ENCODE data around the gene STAG1. TPM values are rescaled to one million over a fixed set of nuclear protein-coding genes. Genes with fewer than 3 reads are reported as not detected.
"Not testable (repeated sequence)": the region's sequence is repeated elsewhere in the genome, so short reads cannot be mapped to it uniquely, and the experiment has no call there.

The STAG1 gene
- total RNA-seq, 1 donor from 2014 or later = 18.4 TPM

- DNase-seq = peak; percentile 37
- H3K27ac ChIP-seq (replicated peaks); H3K36me3 ChIP-seq; H3K27me3 ChIP-seq (ENCODE audit: low read depth); H3K4me3 ChIP-seq; H3K4me1 ChIP-seq; H3K9me3 ChIP-seq (replicated peaks): not testable (repeated sequence)
- intact Hi-C loops (cut with micrococcal nuclease) = loop anchor here (10.0 kb wide), 1 partner anchor 684 kb away; no protein-coding TSS in a partner anchor
- TF ChIP-seq, protein P1, sequence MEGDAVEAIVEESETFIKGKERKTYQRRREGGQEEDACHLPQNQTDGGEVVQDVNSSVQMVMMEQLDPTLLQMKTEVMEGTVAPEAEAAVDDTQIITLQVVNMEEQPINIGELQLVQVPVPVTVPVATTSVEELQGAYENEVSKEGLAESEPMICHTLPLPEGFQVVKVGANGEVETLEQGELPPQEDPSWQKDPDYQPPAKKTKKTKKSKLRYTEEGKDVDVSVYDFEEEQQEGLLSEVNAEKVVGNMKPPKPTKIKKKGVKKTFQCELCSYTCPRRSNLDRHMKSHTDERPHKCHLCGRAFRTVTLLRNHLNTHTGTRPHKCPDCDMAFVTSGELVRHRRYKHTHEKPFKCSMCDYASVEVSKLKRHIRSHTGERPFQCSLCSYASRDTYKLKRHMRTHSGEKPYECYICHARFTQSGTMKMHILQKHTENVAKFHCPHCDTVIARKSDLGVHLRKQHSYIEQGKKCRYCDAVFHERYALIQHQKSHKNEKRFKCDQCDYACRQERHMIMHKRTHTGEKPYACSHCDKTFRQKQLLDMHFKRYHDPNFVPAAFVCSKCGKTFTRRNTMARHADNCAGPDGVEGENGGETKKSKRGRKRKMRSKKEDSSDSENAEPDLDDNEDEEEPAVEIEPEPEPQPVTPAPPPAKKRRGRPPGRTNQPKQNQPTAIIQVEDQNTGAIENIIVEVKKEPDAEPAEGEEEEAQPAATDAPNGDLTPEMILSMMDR (IDR thresholded peaks at IDR 0.05; ENCODE audit: borderline replicate concordance) = peak; percentile 43
Measured at GRCh38 chr3:136758160-136759102, 6.3 kb upstream of the STAG1 start.

GRCh38 chr3:136755192-136755591 lies 3.0 kb upstream of the STAG1 start:
- no peaks in the 10 kb centered on the region for H3K9me3 ChIP-seq (replicated peaks)
- no peaks in the 10 kb centered on the region for H3K27me3 ChIP-seq (ENCODE audit: low read depth)
- TF ChIP-seq, protein P1 (IDR thresholded peaks at IDR 0.05; ENCODE audit: borderline replicate concordance) = no peak
- peaks cover 25% of the 10 kb centered on the region for H3K4me1 ChIP-seq
- H3K4me3 ChIP-seq = no peak overlapping the region
- no peak overlapping the region for H3K27ac ChIP-seq (replicated peaks)
- intact Hi-C loops (cut with micrococcal nuclease) = loop anchor here (10.0 kb wide), 1 partner anchor 680 kb away; no protein-coding TSS in a partner anchor
- H3K36me3 ChIP-seq = no peaks in the 10 kb centered on the region
- no peak for DNase-seq

DNA sequence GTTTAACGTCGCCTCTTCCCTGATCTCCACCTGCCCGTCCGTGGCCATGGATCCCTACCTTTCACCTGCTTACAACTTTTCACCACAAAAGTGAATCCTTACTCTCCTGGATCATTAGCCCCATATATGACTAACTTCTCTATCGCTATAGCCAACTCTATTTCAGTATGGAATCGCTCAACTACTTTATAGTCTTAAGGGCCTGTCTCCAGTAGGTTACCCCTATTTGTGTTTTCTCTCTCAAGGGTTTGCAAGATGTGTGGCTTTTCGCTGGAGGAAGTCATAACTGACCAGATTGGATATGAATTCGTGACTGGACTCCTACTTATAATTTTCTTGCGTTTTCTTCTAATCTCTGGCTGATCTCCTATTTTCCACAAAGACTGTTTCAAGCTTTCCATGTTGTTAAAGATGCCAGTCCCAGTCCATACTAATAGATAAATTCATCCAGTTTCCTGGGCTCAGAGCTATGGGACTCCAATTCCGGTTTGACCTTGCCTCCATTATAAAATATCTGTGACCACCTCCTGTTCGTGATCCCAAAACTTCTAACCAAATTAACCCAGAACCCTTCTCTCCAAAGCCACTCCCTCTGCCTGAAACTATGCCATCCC lies 1.3 kb upstream of the STAG1 start:
- intact Hi-C loops (cut with micrococcal nuclease) = loop anchor here (5.0 to 10.0 kb wide), 2 partner anchors 259 to 679 kb away; no protein-coding TSS in a partner anchor
- peak overlapping the region; percentile 83 for H3K4me3 ChIP-seq
- no peaks in the 10 kb centered on the region for H3K36me3 ChIP-seq
- TF ChIP-seq, protein P1 (IDR thresholded peaks at IDR 0.05; ENCODE audit: borderline replicate concordance) = no peak
- peaks cover 43% of the 10 kb centered on the region for H3K4me1 ChIP-seq
- H3K27me3 ChIP-seq (ENCODE audit: low read depth) = no peaks in the 10 kb centered on the region
- H3K9me3 ChIP-seq (replicated peaks) = no peaks in the 10 kb centered on the region
- no peak for DNase-seq
- peak overlapping the region; percentile 96 for H3K27ac ChIP-seq (replicated peaks)

GRCh38 chr3:136752422-136753325 lies 496 bp upstream of the STAG1 start:
- no peaks in the 10 kb centered on the region for H3K9me3 ChIP-seq (replicated peaks)
- H3K27ac ChIP-seq (replicated peaks) = peak overlapping the region; percentile 96
- no peaks in the 10 kb centered on the region for H3K36me3 ChIP-seq
- intact Hi-C loops (cut with micrococcal nuclease) = loop anchor here (5.0 to 10.0 kb wide), 2 partner anchors 260 to 678 kb away; no protein-coding TSS in a partner anchor
- peaks cover 48% of the 10 kb centered on the region for H3K4me1 ChIP-seq
- H3K4me3 ChIP-seq = peak overlapping the region; percentile 83
- TF ChIP-seq, protein P1 (IDR thresholded peaks at IDR 0.05; ENCODE audit: borderline replicate concordance) = no peak
- peak; percentile 99 for DNase-seq
- H3K27me3 ChIP-seq (ENCODE audit: low read depth) = no peaks in the 10 kb centered on the region
